DMS79 treated with DMSO at 0.1 percent for 48 hours (cell line): ENCODE measurements around the gene CAPN9.
"Not testable (repeated sequence)": the region's sequence is repeated elsewhere in the genome, so short reads cannot be mapped to it uniquely, and the experiment has no call there.

Source experiments
- DNase-seq: peaks from one replicate; lab custom pipeline; 2025; lab: John Stamatoyannopoulos, UW

CAPN9 gene

DNA sequence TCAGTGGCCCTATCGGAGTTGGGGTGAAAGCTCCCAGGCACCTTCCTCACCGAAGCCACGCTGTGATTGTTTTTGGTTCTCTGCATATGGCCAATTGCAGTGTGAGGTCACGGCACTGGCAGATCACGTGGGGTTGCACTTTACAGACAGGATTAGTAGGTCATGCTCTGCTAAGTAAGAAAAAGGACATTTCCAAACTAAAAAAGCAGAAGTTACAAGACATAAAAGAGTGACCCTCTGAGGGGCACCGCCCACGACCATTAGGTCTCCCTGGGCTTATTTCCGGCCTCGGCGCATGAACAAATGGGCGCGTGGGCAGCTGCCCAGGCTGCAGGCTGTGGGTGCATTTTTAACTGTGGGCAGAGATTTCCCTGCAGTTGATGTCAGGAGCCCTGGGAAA is 2.0 kb downstream of the CAPN9 start:
- no peak for DNase-seq

DNA sequence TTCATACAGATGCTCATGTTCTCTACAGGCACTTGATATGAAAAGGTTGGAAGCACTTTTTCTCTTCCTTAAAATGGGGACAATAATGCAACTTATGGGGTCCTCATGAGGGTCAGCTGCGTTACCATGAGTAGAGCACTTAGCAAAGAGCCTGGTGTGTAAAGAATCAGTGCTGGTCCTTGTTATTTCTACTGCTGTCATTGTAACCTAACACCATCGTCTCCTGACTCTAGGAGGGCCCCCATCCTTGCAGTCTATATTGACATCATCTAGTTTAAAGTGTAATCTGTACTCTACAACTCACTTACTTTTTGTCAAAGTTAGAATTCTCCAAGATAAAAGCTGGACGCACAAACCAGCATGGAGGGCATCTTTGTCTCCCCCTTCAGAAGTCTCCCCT is 2.4 kb downstream of the CAPN9 start:
- no peak for DNase-seq

- no peak for DNase-seq
Measured at GRCh38 chr1:230750576-230750975, 3.4 kb downstream of the CAPN9 start.

DNA sequence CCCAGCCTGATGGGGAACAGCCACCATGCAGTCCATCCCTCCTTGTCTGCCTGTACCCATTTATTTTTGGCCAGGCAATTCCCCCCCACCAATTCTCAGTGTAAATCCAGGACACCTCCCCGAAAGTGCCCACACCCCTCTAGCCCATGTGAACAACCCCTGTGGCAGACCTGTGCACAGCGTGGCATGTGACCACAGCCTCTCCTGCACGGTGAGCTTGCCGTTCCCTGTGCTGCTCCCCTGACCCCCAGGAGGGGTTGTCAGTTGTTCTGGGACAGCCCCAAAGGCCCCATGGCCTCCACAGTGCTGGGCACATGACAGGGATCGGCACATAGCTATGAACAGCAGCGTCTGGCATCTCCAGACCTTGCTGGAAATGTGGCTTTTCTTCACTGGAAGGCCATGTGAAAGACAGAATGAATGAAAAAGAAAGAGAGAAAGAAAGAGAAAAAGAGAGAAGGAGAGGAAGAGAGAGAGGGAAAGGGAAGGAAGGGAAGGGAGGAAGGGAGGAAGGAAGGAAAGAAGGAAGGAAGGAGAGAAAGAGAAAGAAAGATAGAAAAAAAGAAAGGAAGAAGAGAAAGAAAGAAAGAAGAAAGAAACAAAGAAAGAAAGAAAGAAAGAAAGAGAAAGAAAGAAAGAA is 3.9 kb downstream of the CAPN9 start:
- no peak for DNase-seq

DNA sequence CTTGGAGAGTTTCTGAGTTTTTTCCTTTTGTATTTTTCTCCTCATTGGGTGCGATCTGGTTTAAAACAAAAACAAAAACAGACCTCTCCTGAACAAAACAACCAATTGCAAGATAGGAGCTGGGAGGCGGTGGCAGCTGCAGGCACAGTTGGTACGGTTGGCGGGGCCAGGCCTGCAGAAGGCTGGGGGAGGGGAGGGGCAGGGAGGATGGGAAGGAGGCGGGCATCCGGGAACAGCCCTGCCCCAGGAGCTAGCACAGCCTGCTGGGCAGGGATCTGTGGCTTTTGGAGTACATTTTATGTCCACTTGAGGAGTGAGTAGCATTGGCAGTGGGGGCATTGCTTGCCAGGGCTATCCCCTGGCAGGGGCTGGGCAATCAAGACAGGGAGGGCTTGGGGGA is 5.2 kb downstream of the CAPN9 start:
- peak; percentile 67 for DNase-seq

- no peak for DNase-seq
Measured at GRCh38 chr1:230753191-230753585, 6.0 kb downstream of the CAPN9 start.

DNA sequence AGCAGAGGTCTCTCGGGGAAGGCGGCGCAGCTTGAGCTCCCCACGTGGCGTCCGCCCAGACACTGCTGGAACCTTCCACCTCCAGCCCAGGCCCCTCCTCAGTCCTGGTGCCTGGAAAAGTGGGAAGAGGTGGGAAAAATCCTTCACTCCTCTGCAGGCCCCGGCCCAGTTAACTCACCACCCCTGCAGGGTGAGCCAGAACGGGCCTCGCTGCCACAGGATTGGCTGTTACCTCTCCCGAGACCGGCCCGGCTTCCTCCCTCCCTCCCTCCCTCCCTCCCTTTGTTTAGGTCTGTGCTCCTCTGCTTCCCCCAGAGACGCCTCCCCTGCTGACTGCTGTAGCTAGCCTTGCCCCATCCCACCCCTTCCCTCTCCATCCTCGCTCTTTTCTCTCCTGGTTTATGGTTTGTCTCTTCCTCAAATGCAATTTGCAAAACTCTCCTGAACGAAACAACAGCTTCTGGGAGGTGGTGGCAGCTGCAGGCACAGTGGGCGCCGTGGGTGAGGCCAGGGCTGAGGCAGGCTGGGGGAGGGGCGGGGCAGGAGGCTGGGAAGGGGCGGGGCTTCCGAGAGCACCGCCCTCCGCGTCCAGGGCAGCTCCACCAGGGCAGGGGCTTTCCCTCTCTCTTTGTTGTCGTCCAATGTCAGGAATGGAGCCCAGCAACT is 6.5 kb downstream of the CAPN9 start:
- DNase-seq: no peak

- no peak for DNase-seq
Measured at GRCh38 chr1:230754796-230755195, 7.6 kb downstream of the CAPN9 start.

- DNase-seq: no peak
Measured at GRCh38 chr1:230757856-230758708, 10.9 kb downstream of the CAPN9 start.

- DNase-seq: no peak
Measured at GRCh38 chr1:230758709-230759368, 11.7 kb downstream of the CAPN9 start.

DNA sequence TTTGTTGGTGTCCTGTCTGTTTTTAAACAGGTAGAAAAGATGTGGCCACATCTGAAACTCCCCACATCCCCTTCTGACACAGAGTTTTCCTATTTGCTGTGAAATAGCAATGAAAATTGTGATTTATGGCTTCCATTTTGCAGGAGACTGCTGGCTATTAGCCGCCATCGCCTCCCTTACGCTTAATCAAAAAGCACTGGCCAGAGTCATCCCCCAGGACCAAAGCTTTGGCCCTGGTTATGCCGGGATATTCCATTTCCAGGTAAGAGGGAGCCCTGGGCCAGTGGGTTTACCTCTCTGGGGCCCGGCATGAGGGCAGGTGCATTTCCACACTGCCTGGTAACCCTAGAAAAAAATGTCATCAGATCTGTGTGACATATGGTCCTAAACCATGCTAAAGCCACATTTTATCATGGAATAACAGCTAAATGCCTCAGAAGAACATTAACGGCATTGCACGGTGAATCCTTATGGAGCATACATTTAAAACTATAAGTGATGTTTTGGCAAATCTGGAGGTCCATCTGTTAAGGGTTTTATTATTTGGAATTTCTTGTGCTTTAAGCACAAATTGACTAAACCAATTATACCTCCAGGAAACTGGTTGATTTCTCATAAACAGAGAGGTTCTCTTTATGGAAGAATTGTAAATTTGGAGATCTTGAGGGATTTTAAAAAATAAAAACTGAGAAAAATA is 12.3 kb downstream of the CAPN9 start:
- DNase-seq: no peak

- DNase-seq: no peak
Measured at GRCh38 chr1:230760360-230760827, 13.2 kb downstream of the CAPN9 start.

GRCh38 chr1:230761443-230762167 is 14.4 kb downstream of the CAPN9 start:
- no peak for DNase-seq

DNA sequence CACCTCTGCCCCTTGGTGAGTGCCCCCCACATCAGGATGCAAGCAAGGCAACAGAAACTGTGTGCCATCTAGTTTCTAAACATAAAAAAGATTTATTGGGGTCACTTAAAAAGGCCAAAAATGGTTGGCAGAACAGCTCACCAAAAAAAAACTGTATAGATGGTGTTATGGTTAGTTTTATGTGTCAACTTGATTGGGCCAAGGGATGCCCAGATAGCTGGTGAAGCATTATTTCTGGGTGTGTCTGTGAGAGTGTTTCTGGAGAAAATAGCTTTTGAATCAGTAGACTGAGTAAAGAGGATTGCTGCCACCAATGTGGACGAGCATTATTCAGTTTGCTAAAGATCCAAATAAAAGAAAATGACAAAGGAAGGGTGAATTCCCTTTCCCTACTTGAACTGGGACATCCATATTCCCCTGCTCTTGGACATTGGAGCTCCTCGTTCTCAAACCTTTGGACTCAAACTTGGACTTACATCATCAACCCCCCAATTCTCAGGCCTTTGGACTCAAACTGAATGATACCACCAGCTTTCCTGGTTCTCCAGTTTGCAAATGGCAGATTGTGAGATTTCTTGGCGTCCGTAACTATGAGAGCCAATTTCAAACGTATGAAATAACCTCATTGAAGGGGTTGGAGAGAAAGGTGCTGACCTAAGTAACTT is 16.9 kb downstream of the CAPN9 start:
- no peak for DNase-seq

GRCh38 chr1:230766318-230766717 is 19.1 kb downstream of the CAPN9 start:
- DNase-seq: no peak

DNA sequence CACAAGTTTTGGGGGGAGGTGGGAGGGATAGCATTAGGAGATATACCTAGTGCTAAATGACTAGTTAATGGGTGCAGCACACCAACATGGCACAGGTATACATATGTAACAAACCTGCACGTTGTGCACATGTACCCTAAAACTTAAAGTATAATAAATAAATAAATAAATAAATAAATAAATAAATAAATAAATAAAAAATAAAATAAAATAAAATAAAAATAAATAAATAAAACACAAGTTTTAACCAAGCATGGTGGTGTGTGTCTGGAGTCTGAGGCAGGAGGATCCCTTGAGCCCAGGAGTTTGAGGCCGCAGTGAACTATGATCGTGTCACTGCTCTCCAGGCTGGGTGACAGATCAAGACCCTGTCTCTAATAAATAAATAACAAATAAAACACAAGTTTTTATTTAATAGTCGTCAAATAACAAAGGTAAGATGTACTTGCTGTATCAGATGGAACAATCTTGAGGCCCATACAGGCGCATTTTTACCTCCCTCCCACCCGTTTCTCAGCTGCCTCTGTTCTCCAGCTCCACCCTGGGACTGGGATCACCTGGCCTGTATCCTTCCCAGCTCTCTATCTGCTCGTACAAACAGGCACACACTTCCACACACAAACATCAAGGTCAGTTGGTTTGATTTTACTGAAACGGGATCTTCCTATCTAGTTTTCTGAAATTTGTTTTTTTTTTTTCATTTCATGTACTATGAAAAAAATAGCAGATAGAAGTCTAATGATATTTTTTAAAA is 20.8 kb downstream of the CAPN9 start:
- not testable (repeated sequence) for DNase-seq

- no peak for DNase-seq
Measured at GRCh38 chr1:230768903-230769570, 21.8 kb downstream of the CAPN9 start.

DNA sequence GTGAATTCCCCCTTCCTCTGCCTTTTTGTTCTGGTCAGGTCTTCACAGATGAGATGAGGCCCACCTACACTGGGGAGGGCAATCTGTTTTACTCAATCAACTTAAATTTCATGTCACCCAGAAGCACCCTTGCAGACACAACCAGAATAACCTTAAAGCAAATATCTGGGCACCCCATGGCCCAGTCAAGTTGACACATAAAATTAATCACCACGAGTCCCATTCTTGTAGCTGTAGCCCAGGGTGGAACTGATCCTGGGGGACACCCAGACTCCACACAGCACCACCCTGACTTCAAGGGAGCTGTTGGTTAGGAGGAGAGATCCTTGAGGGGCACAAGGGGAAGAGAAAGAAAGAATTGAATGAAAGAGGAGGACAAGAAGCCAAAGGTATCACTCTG is 23.1 kb downstream of the CAPN9 start:
- no peak for DNase-seq

DNA sequence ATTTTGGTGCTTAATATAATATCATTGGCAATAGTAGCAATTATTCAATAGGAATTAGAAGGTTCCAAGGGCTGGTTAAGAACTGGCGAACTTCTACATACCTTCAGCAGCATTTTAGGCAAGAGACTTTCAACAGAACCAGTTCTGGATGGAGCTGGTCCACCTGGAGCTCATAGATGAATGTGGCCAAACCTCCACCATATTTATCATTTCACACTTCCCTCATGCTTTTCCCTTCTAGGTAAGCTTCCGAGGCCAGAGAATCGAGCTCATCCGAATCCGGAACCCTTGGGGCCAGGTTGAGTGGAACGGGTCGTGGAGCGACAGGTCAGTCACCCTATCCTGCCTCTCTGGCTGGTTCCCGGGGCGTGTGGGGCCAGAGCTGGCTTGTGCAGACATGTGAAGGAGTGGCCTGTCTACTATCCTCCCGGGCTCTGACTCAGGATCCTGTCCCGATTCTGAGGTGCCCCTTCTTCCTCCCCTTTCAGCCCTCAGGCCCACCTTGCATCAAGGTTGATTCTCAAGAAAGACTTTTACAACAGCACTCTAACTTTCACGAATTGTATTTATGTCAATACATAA is 24.7 kb downstream of the CAPN9 start:
- DNase-seq: no peak
